HL-60 (cell line): Measurements from ENCODE around the gene BIN1.

Experiments
- GABPA ChIP-seq: IDR thresholded peaks from 2 replicates; pipeline ENCODE4 v1.6.1; 2012; ENCODE audit warnings: low read depth
- POLR2AphosphoS5 ChIP-seq: IDR thresholded peaks from 2 replicates; pipeline ENCODE4 v1.6.1; 2012; ENCODE audit warnings: low read depth
- TF ChIP-seq, protein P1 (sequence below): IDR thresholded peaks from 2 replicates; pipeline ENCODE4 v1.6.1; 2012; ENCODE audit warnings: low read depth; ENCODE audit not compliant: insufficient replicate concordance
- TF ChIP-seq, protein P2 (sequence below): IDR thresholded peaks from one replicate; pipeline ENCODE4 v1.5.1; 2011; ENCODE audit warnings: low read length, control low read depth, inconsistent platforms; ENCODE audit not compliant: insufficient read depth

DNA sequence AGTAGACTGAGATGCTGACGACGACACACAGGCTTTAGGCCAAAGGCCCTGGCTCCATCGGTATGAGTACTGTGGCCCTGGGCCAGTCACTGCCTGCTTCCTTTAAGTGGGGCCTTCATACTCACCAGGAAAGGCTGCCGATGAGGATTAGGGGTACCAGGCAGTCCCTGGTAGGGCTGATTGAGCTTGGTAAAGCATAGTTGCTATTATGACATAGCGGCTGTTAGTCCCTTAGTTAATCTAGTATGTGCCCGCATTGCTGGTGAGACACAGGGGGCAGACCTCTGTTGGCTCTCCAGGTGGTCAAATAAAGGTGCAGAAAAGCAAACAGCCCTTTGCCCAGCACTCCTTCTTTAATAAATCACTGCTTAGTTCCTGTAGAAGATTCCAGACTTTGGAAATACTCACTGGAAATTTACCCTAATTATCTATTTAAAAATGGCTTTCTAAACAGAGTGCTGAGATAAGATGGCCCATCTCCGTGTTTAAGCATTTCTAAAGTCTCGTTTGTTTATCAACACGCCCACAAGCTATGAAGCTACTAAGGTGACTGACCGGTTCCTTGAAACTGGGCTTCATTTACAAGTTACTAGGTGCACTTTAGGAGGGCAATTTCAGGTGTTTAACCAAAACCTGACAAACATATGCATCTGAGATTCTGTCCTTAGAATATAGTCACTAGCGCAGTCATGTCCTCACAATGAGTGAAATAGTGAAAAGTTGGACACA, 8.7 kb upstream of the BIN1 start:
- TF ChIP-seq, protein P1, sequence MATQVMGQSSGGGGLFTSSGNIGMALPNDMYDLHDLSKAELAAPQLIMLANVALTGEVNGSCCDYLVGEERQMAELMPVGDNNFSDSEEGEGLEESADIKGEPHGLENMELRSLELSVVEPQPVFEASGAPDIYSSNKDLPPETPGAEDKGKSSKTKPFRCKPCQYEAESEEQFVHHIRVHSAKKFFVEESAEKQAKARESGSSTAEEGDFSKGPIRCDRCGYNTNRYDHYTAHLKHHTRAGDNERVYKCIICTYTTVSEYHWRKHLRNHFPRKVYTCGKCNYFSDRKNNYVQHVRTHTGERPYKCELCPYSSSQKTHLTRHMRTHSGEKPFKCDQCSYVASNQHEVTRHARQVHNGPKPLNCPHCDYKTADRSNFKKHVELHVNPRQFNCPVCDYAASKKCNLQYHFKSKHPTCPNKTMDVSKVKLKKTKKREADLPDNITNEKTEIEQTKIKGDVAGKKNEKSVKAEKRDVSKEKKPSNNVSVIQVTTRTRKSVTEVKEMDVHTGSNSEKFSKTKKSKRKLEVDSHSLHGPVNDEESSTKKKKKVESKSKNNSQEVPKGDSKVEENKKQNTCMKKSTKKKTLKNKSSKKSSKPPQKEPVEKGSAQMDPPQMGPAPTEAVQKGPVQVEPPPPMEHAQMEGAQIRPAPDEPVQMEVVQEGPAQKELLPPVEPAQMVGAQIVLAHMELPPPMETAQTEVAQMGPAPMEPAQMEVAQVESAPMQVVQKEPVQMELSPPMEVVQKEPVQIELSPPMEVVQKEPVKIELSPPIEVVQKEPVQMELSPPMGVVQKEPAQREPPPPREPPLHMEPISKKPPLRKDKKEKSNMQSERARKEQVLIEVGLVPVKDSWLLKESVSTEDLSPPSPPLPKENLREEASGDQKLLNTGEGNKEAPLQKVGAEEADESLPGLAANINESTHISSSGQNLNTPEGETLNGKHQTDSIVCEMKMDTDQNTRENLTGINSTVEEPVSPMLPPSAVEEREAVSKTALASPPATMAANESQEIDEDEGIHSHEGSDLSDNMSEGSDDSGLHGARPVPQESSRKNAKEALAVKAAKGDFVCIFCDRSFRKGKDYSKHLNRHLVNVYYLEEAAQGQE: no peak
- TF ChIP-seq POLR2AphosphoS5 (no peak), GABPA (no peak)
- TF ChIP-seq, protein P2, sequence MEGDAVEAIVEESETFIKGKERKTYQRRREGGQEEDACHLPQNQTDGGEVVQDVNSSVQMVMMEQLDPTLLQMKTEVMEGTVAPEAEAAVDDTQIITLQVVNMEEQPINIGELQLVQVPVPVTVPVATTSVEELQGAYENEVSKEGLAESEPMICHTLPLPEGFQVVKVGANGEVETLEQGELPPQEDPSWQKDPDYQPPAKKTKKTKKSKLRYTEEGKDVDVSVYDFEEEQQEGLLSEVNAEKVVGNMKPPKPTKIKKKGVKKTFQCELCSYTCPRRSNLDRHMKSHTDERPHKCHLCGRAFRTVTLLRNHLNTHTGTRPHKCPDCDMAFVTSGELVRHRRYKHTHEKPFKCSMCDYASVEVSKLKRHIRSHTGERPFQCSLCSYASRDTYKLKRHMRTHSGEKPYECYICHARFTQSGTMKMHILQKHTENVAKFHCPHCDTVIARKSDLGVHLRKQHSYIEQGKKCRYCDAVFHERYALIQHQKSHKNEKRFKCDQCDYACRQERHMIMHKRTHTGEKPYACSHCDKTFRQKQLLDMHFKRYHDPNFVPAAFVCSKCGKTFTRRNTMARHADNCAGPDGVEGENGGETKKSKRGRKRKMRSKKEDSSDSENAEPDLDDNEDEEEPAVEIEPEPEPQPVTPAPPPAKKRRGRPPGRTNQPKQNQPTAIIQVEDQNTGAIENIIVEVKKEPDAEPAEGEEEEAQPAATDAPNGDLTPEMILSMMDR: no peak
